AML-193 (cell line): ENCODE results near the gene FAM50B.

Experiments used
- DNase-seq, 2 experiments: peaks; one replicate each; lab custom pipeline; 2025; lab: John Stamatoyannopoulos, UW

Gene FAM50B

GRCh38 chr6:3848925-3849605 lies at the start of gene FAM50B:
Gene FAM50B, plus strand, starts transcription at chr6:3849373. Its CDS starts 439 bp downstream, at chr6:3849812.
- DNase-seq: no peak

GRCh38 chr6:3799719-3800118 lies 49.5 kb upstream of the FAM50B start:
- DNase-seq: no peak

GRCh38 chr6:3800850-3801591 lies 48.2 kb upstream of the FAM50B start:
- DNase-seq: no peak

- no peak for DNase-seq
Observed at GRCh38 chr6:3801960-3802359, 47.2 kb upstream of the FAM50B start.

GRCh38 chr6:3803627-3804468 lies 45.3 kb upstream of the FAM50B start:
- no peak for DNase-seq

- DNase-seq: no peak
Observed at GRCh38 chr6:3804964-3805363, 44.2 kb upstream of the FAM50B start.

- DNase-seq: no peak
Observed at GRCh38 chr6:3805448-3806123, 43.6 kb upstream of the FAM50B start.

- no peak for DNase-seq
Observed at GRCh38 chr6:3806169-3806922, 42.8 kb upstream of the FAM50B start.

GRCh38 chr6:3808199-3808598 lies 41.0 kb upstream of the FAM50B start:
- no peak for DNase-seq

GRCh38 chr6:3808759-3809514 lies 40.2 kb upstream of the FAM50B start:
- DNase-seq: no peak

GRCh38 chr6:3809515-3809891 lies 39.7 kb upstream of the FAM50B start:
- no peak for DNase-seq

- no peak for DNase-seq
Observed at GRCh38 chr6:3809982-3810381, 39.2 kb upstream of the FAM50B start.

- no peak for DNase-seq
Observed at GRCh38 chr6:3811191-3811590, 38.0 kb upstream of the FAM50B start.

- DNase-seq: no peak
Observed at GRCh38 chr6:3812596-3812995, 36.6 kb upstream of the FAM50B start.

- DNase-seq: no peak
Observed at GRCh38 chr6:3813150-3813780, 35.9 kb upstream of the FAM50B start.

- no peak for DNase-seq
Observed at GRCh38 chr6:3813918-3814317, 35.3 kb upstream of the FAM50B start.

GRCh38 chr6:3814539-3814938 lies 34.6 kb upstream of the FAM50B start:
- no peak for DNase-seq

GRCh38 chr6:3816251-3816650 lies 32.9 kb upstream of the FAM50B start:
- DNase-seq: no peak

GRCh38 chr6:3819161-3820110 lies 29.7 kb upstream of the FAM50B start:
- no peak for DNase-seq
